ENCODE measurements around the gene HERPUD1. TPM values are rescaled to one million over a fixed set of nuclear protein-coding genes. Genes with fewer than 3 reads are reported as not detected.

Gene HERPUD1
- polyA plus RNA-seq, 1 of the 3 experiments (the other 2 are of a cell fraction): 46.3 TPM

GRCh38 chr16:56960681-56961281 lies 28.8 kb downstream of the HERPUD1 start:
- no peaks in the 10 kb centered on the region for H3K27me3 ChIP-seq (ENCODE audit: insufficient read depth)
- 81% methylated on average over 9 of the region's 13 CpGs for WGBS (ENCODE audit: low lambda C conversion rate)
- H2AFZ ChIP-seq (ENCODE audit: low read depth): no peak overlapping the region
- no peaks in the 10 kb centered on the region for H3F3A ChIP-seq (replicated peaks; ENCODE audit: insufficient read depth)
- no peak overlapping the region for H3K27ac ChIP-seq (ENCODE audit: low read depth in 2 of 2, low read length in 1 of 2)
- H3K79me2 ChIP-seq (ENCODE audit: insufficient read depth): no peaks in the 10 kb centered on the region
- ChIA-PET CTCF (interaction anchor here (0.8 to 5.5 kb wide), 2 partner anchors 8 to 93 kb away, joined by 3 to 35 read pairs; no protein-coding TSS in a partner anchor), POLR2A (no interaction called here)
- H3K9ac ChIP-seq: no peak overlapping the region
- H3K9me2 ChIP-seq: no peaks in the 10 kb centered on the region
- no peak overlapping the region for H3K4me3 ChIP-seq (ENCODE audit: low read depth in 2 of 2, low read length in 1 of 2)
- no peaks in the 10 kb centered on the region for H3K36me3 ChIP-seq (replicated peaks in 1 of 2; ENCODE audit: control insufficient read depth in 1 of 2, insufficient read depth in 2 of 2, low read length in 1 of 2)
- H3K4me1 ChIP-seq (ENCODE audit: control insufficient read depth in 1 of 2, insufficient read depth in 2 of 2, low read depth in 1 of 2, low read length in 1 of 2): peaks cover 0 to 12% of the 10 kb centered on the region in 2 experiments; a peak in 1 of 4 replicates
- H3K9me3 ChIP-seq: no peaks in the 10 kb centered on the region
- H4K20me1 ChIP-seq (ENCODE audit: insufficient read depth): no peaks in the 10 kb centered on the region
- TF ChIP-seq NRF1 (IDR thresholded peaks at IDR 0.05; ENCODE audit: low read depth, low read length) (no peak), SMC3 (IDR thresholded peaks at IDR 0.05; ENCODE audit: low read depth, low read length) (no peak), YY1 (IDR thresholded peaks at IDR 0.05; ENCODE audit: low read depth) (no peak), TAF1 (IDR thresholded peaks at IDR 0.05; ENCODE audit: borderline replicate concordance, low read depth, low read length) (no peak), FOSL2 (IDR thresholded peaks at IDR 0.05; ENCODE audit: borderline replicate concordance, low read depth) (no peak), PBX3 (IDR thresholded peaks at IDR 0.05) (no peak), EZH2phosphoT487 (IDR thresholded peaks at IDR 0.05; ENCODE audit: borderline replicate concordance, low read depth) (no peak), REST (IDR thresholded peaks at IDR 0.05; ENCODE audit: low read depth, low read length) (no peak), JUND (IDR thresholded peaks at IDR 0.05) (no peak), FOXM1 (IDR thresholded peaks at IDR 0.05; ENCODE audit: low read depth) (no peak), ZBTB33 (IDR thresholded peaks at IDR 0.05; ENCODE audit: borderline replicate concordance, low read depth) (no peak)
- no peak overlapping the region for H3K4me2 ChIP-seq
- no peak for DNase-seq

Measured in SK-N-SH (cell line).